OCI-LY7 (cell line): Measurements from ENCODE around the gene KLHL21.

Experiments used
- CTCF ChIP-seq: fragments of 200-600 bp; sonication (generic); conservative IDR thresholded peaks from 2 replicates; pipeline ENCODE4 v1.5.1; 2014; ENCODE audit warnings: mild to moderate bottlenecking, antibody characterized with exemption, low read length, moderate library complexity, mixed read lengths
- EZH2phosphoT487 ChIP-seq: fragments of 200-600 bp; sonication (generic); IDR thresholded peaks from 2 replicates; pipeline ENCODE4 v1.6.1; 2018; ENCODE audit warnings: low read depth, borderline replicate concordance, mild to moderate bottlenecking, mixed run types, antibody characterized with exemption, low read length, moderate library complexity, mixed read lengths

DNA sequence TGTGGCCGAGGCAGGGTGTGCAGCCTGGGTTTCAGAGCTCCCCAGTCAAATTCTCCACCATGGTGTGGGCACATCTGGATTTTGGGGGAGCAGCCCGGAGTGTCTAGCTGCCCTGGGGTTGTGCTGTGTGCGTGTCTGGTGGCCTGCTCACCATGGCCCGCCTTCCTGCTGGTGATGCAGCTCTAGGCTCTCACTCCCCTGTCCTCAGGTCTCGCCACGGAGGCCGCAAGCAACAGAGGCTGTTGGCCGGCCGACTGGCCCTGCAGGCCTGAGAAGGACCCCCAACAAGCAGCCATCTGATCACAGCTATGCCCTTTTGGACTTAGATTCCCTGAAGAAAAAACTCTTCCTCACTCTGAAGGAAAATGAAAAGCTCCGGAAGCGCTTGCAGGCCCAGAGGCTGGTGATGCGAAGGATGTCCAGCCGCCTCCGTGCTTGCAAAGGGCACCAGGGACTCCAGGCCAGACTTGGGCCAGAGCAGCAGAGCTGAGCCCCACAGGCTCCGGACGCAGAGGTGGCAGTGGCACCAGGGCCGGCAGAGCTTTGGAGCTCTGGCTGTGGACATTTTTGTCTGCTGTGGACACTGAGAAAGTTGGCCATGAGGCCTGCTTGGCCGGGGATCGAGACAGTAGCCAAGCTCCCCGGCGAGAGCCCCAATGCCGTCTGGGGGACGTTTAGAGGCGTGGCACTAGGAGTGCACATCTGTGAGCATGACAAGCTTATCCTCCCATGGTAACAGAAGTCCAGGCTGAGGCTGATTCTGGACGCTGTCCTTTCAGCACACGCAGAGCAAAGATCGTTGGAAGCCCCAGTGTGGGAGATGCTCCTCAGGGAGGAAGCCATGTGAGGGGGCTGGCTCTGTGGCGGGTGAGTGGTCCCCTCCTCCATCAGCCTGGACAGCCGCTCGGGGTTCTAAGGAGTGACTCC is 30.2 kb upstream of the KLHL21 start:
- TF ChIP-seq CTCF (no peak), EZH2phosphoT487 (no peak)
